NT2/D1 (cell line): Measurements from ENCODE around the gene GPR132.
"Not testable (repeated sequence)": the region's sequence is repeated elsewhere in the genome, so short reads cannot be mapped to it uniquely, and the experiment has no call there.

Experiments used
- DNase-seq: peaks from one replicate; pipeline ENCODE4 v3.0.0-alpha.2; 2011; ENCODE audit warnings: low read depth, low spot score
- H3K27me3 ChIP-seq: 2 replicates; pipeline ENCODE4 v1.6.0; 2011; ENCODE audit warnings: mild to moderate bottlenecking; ENCODE audit not compliant: insufficient read length, insufficient read depth
- H3K36me3 ChIP-seq: 2 replicates; pipeline ENCODE4 v1.6.1; 2011; ENCODE audit warnings: mild to moderate bottlenecking, low read length, mixed read lengths; ENCODE audit not compliant: insufficient read depth, insufficient read length
- H3K4me1 ChIP-seq: 2 replicates; pipeline ENCODE4 v1.5.1; 2011; ENCODE audit not compliant: insufficient read depth, insufficient read length
- H3K4me3 ChIP-seq: 2 replicates; pipeline ENCODE4 v1.5.1; 2011; ENCODE audit warnings: low read depth; ENCODE audit not compliant: insufficient read length
- H3K9ac ChIP-seq: 2 replicates; pipeline ENCODE4 v1.6.0; 2011; ENCODE audit warnings: low read depth; ENCODE audit not compliant: insufficient read length
- H3K9me3 ChIP-seq: 2 replicates; pipeline ENCODE4 v1.5.1; 2011; ENCODE audit warnings: mild to moderate bottlenecking, low read length; ENCODE audit not compliant: insufficient read depth
- SUZ12 ChIP-seq: IDR thresholded peaks from 2 replicates; pipeline ENCODE4 v1.6.1; 2011; ENCODE audit not compliant: insufficient read length, insufficient read depth; ENCODE audit errors: extremely low read depth
- YY1 ChIP-seq: IDR thresholded peaks from 2 replicates; pipeline ENCODE4 v1.6.1; 2011; ENCODE audit not compliant: insufficient read length, insufficient read depth
- ZNF274 ChIP-seq: IDR thresholded peaks from 2 replicates; pipeline ENCODE4 v1.6.1; 2011; ENCODE audit warnings: mild to moderate bottlenecking, low read depth, low read length

GPR132 gene

DNA sequence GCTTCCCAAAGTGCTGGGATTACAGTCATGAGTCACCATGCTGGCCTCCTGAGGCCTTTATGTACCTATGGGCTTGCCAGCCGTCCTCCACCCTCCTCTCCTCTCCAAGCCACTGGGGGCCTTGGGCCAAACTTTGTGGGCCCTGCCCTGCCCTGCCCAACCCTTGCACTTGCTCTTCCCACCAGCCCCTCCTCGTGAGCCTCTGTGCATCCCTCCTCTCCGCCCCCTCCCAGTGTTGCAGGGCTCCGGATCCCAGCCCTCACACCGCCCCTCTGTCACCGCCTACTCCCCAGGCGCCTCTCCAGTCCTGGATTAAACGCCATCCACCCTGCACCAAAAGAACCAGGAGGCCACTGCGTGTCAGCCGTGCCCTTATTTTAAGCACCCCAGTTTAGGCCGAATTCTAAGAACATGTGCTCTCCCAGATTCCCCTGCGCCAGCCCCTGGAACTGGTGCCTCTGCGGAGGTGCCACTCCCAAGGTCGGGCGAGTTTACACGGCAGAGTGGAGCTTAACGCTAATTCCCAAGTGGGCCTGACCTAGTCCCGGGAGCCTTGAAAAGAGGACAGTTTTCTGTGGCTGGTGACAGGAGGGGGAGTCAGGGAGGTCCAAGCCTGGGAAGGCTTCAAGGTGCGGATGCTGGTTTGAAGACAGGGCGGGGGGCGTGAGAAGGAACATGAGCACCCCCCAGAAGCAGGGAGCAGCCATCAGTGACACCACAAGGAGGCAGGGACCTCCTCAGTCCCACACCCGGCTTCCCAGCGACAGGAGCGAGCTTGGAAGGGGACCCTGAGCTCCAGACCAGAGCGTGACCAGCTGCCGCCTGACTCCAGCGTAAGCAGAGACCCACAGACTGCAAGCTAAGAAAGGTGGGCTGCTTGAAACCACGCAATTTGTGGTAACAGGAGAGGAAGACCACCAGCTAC is 23.1 kb downstream of the GPR132 start:
- no peak for TF ChIP-seq YY1
- TF ChIP-seq ZNF274 = no peak
- Histone ChIP-seq H3K27me3 (no peaks in the 10 kb centered on the region), H3K4me1 (peaks cover 9% of the 10 kb centered on the region), H3K9me3 (no peaks in the 10 kb centered on the region), H3K36me3 (no peaks in the 10 kb centered on the region), H3K9ac (no peak overlapping the region), H3K4me3 (no peak overlapping the region)
- DNase-seq = no peak

DNA sequence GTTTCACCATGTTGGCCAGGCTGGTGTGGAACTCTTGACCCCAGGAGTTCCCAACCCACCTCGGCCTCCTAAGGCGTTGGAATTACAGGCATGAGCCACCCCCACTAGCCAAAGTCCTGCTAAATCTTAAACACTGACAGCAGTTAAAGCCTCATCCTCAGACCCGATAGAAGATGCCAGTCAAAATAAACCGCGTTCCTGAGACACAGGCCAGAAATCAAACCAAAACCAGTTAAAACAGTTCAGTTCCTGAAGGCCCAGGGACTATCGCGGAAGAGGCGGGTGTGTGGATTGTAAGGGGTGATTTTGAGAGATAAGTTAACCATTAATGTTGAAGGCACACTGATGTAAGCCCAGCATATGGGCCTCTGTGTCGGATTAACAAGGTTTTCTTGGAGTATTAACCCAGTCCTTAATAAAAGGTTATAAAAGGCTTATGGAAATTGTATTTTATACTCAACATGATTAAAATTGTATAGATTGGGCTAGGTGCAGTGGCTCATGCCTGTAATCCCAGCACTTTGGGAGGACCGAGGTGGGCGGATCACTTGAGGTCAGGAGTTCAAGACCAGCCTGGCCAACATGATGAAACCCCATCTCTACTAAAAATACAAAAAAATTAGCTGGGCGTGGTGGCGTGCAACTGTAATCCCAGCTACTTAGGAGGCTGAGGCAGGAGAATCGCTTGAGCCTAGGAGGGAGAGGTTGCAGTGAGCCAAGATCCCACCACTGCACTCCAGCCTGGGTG is 25.6 kb downstream of the GPR132 start:
- no peak for DNase-seq
- peaks cover 6% of the 10 kb centered on the region for H3K4me1 ChIP-seq
- no peak for TF ChIP-seq YY1
- no peak for TF ChIP-seq ZNF274
- no peak for TF ChIP-seq SUZ12

DNA sequence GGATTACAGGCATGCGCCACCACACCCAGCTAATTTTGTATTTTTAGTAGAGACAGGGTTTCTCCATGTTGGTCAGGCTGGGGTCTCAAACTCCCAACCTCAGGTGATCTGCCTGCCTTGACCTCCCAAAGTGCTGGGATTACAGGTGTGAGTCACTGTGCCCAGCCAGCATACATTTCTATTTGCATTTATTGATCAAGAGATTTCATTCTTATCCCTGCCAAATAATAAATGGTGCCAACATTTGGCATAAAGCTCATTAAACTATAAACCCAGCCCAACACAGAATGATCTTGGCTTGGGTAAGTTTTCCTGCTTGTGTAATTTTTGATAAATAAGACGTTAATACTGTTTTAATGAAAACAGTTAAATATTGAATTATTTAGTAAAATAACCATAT is 29.6 kb downstream of the GPR132 start:
- not testable (repeated sequence) for DNase-seq, H3K36me3 ChIP-seq, H3K4me3 ChIP-seq, H3K27me3 ChIP-seq, H3K4me1 ChIP-seq, H3K9ac ChIP-seq, H3K9me3 ChIP-seq

More for the DNA sequence above, 25.6 kb downstream of the GPR132 start:
- Histone ChIP-seq H3K27me3 (no peaks in the 10 kb centered on the region), H3K9ac (no peak overlapping the region), H3K9me3 (no peaks in the 10 kb centered on the region), H3K4me3 (no peak overlapping the region), H3K36me3 (no peaks in the 10 kb centered on the region)

DNA sequence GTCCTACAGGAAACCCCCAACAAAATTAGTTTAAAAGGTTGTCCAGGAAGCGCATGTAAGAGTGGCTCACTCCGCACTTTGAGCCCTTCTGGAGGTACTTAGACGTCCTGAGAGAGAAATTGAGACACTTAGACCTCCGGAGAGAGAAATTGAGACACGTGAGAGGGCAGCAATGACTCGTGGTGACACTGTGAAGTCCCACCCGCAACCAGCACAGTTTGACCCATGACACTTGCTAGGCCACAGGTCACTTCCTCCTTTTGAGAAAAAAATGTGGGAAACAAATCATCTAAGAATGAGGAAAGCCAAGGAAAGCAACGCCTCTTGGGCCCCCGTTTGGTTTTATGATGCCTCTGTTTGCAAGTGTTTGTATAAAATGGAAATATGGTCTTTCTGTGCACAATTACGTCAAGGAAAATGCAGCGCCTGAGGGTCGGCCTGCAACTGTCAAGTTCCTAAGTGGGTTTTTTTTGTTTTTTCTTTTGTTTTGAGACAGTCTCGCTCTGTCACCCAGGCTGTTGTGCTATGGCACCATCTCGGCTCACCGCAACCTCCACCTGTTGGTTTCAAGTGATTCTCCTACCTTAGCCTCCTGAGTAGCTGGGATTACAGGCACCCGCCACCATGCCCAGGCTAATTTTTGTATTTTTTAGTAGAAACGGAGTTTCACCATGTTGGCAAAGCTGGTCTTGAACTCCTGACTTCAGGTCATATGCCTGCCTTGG is 30.8 kb downstream of the GPR132 start:
- no peak for DNase-seq
- TF ChIP-seq SUZ12 (no peak), ZNF274 (no peak), YY1 (no peak)
- Histone ChIP-seq H3K4me1 (peaks cover 2% of the 10 kb centered on the region), H3K9me3 (no peaks in the 10 kb centered on the region), H3K9ac (no peak overlapping the region), H3K36me3 (no peaks in the 10 kb centered on the region), H3K27me3 (no peaks in the 10 kb centered on the region), H3K4me3 (no peak overlapping the region)

DNA sequence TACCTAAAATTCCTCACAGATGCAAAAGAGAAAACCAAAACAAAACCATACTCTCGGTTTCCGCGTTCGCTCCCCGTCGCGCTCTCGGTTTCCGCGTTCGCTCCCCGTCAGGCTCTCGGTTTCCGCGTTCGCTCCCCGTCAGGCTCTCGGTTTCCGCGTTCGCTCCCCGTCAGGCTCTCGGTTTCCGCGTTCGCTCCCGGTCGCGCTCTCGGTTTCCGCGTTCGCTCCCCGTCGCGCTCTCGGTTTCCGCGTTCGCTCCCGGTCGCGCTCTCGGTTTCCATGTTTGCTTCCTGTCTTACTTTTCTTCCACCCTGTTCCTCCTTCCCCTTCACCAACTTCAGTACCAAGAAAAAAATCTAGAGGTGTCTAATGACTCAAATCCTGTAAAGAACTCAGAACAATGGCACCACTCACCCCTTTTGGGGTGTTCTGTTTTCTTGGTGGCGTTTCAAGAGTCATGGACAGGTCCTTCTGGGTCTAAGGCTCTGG is 31.8 kb downstream of the GPR132 start:
- not testable (repeated sequence) for H3K4me1 ChIP-seq, DNase-seq, H3K27me3 ChIP-seq, H3K9ac ChIP-seq, H3K36me3 ChIP-seq, H3K9me3 ChIP-seq, H3K4me3 ChIP-seq

DNA sequence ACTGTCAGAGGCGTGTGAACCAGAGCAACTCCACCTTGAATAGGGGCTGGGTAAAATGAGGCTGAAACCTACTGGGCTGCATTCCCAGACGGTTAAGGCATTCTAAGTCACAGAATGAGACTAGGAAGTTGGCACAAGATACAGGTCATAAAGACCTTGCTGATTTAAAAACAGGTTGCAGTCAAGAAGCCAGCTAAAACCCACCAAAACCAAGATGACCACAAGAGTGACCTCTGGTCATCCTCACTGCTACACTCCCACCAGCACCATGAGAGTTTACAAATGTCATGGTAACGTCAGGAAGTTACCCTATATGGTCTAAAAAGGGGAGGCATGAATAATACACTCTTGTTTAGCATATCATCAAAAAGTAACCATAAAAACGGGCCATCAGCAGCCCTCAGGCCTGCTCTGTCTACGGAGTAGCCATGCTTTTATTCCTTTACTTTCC is 32.8 kb downstream of the GPR132 start:
- not testable (repeated sequence) for H3K4me3 ChIP-seq, H3K27me3 ChIP-seq, H3K4me1 ChIP-seq, H3K9ac ChIP-seq, H3K36me3 ChIP-seq, DNase-seq, H3K9me3 ChIP-seq

DNA sequence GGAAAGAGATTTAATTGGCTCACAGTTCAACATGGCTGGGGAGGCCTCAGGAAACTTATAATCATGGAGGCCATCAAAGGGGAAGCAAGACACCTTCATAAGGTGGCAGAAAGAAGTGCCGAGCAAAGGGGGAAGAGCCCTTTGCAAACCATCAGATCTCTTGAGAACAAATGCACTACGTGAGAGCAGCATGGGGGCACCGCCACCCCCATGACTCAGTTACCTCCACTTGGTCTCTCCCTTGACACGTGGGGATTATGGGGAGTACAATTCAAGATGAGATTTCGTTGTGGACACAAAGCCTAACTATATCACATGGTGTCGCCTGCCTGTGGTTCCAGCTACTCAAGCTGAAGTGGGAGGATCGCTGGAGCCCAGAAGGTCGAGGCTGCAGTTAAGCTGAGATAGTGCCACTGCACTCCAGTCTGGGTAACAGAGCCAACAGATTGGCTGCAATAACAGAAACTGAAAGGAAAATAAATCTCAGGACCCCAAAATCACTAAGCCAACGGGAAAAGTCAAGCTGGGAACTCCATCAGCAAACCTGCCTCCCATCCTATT is 34.3 kb downstream of the GPR132 start:
- Histone ChIP-seq H3K4me1 (peaks cover 2% of the 10 kb centered on the region), H3K9ac (no peak overlapping the region), H3K27me3 (no peaks in the 10 kb centered on the region), H3K4me3 (no peak overlapping the region), H3K36me3 (no peaks in the 10 kb centered on the region), H3K9me3 (no peaks in the 10 kb centered on the region)
- TF ChIP-seq ZNF274 (no peak), YY1 (no peak), SUZ12 (no peak)
- no peak for DNase-seq
